H1 (cell line): Measurements from ENCODE around the gene LENG1. TPM values are rescaled to one million over a fixed set of nuclear protein-coding genes. Genes with fewer than 3 reads are reported as not detected.

Experiments
- CTCF ChIA-PET: fragments of 300-600 bp; sonication (Branson Sonifier 250); formaldehyde crosslinking; loops from one replicate; lab custom pipeline; 2021; ENCODE audit not compliant: partially characterized antibody; lab: Charles Lee
- POLR2A ChIA-PET: fragments of 300-600 bp; sonication (Branson Sonifier 250); formaldehyde crosslinking; loops from one replicate; lab custom pipeline; 2021; ENCODE audit warnings: inconsistent platforms; ENCODE audit not compliant: partially characterized antibody; lab: Charles Lee
- DNase-seq, 2 experiments: peaks; one replicate each; pipeline versions ENCODE4 v3.0.0 to v3.0.0-alpha.2; 2010 to 2022; ENCODE audit warnings: low spot score in 2 of 2, low read depth in 1 of 2, mixed read lengths in 1 of 2
- FAIRE-seq: peaks from 2 replicates; lab custom pipeline; 2011; peaks lifted over from hg19 to GRCh38; lab: Jason Lieb, UNC
- H2AFZ ChIP-seq: 2 replicates; pipeline ENCODE4 v1.8.1; 2012; ENCODE audit warnings: low read length, inconsistent platforms
- H2AK5ac ChIP-seq: 2 replicates; pipeline ENCODE4 v1.6.1; 2013; ENCODE audit warnings: low read depth, low read length
- H2BK120ac ChIP-seq: replicated peaks from 2 replicates; pipeline ENCODE3; 2013; ENCODE audit warnings: low read depth, low read length, inconsistent platforms
- H2BK12ac ChIP-seq: 2 replicates; pipeline ENCODE4 v1.6.1; 2013; ENCODE audit warnings: low read depth, low read length
- H2BK15ac ChIP-seq: 2 replicates; pipeline ENCODE4 v1.6.1; 2013; ENCODE audit warnings: low read length
- H2BK20ac ChIP-seq: 2 replicates; pipeline ENCODE4 v1.6.1; 2013; ENCODE audit warnings: low read length
- H2BK5ac ChIP-seq: 2 replicates; pipeline ENCODE4 v1.6.1; 2013; ENCODE audit warnings: low read depth, low read length
- H3K14ac ChIP-seq: 2 replicates; pipeline ENCODE4 v1.6.1; 2013; ENCODE audit warnings: inconsistent platforms; ENCODE audit not compliant: insufficient read length
- H3K18ac ChIP-seq: 2 replicates; pipeline ENCODE4 v1.6.1; 2013; ENCODE audit warnings: low read length; ENCODE audit errors: extremely low read depth
- H3K23ac ChIP-seq: 2 replicates; pipeline ENCODE4 v1.6.1; 2013; ENCODE audit warnings: inconsistent platforms; ENCODE audit not compliant: insufficient read length
- H3K23me2 ChIP-seq: 2 replicates; pipeline ENCODE4 v1.6.1; 2013; ENCODE audit warnings: low read depth, low read length
- H3K27ac ChIP-seq: 2 replicates; pipeline ENCODE4 v1.6.1; 2011; ENCODE audit warnings: low read depth, low read length, inconsistent platforms
- H3K27me3 ChIP-seq, 4 experiments: replicated peaks in 1 of 4; 1 replicate in 1 of 4; 2 replicates in 3 of 4; pipeline versions ENCODE4 v1.6.1 to v1.8.1; 2011 to 2013; ENCODE audit warnings: low read length in 3 of 4, mild to moderate bottlenecking in 3 of 4, inconsistent platforms in 2 of 4, mixed read lengths in 2 of 4, moderate library complexity in 1 of 4; ENCODE audit not compliant: control insufficient read depth in 3 of 4, insufficient read depth in 3 of 4; ENCODE audit errors: extremely low read depth in 1 of 4
- H3K36me3 ChIP-seq, 4 experiments: 2 replicates each; pipeline versions ENCODE4 v1.6.1 to v1.8.1; 2011 to 2013; ENCODE audit warnings: mild to moderate bottlenecking in 4 of 4, low read length in 3 of 4, moderate library complexity in 2 of 4, control low read depth in 1 of 4, inconsistent platforms in 1 of 4; ENCODE audit not compliant: insufficient read depth in 4 of 4, control insufficient read depth in 2 of 4
- H3K4ac ChIP-seq: replicated peaks from 2 replicates; pipeline ENCODE3; 2013; ENCODE audit warnings: low read length, low read depth, mixed read lengths, inconsistent platforms; ENCODE audit not compliant: insufficient read length
- H3K4me1 ChIP-seq, 4 experiments: replicated peaks in 1 of 4; 1 replicate in 1 of 4; 2 replicates in 3 of 4; pipeline versions ENCODE4 v1.6.1 to v1.8.1; 2011 to 2013; ENCODE audit warnings: low read length in 3 of 4, inconsistent platforms in 2 of 4, mixed read lengths in 1 of 4; ENCODE audit not compliant: insufficient read depth in 4 of 4, control insufficient read depth in 3 of 4
- H3K4me2 ChIP-seq, 2 experiments: 2 replicates each; pipeline versions ENCODE4 v1.6.1 to v1.8.1; 2011 to 2013; ENCODE audit warnings: low read depth in 2 of 2, low read length in 2 of 2, control low read depth in 1 of 2, inconsistent platforms in 1 of 2, mild to moderate bottlenecking in 1 of 2; ENCODE audit not compliant: insufficient read depth in 1 of 2
- H3K4me3 ChIP-seq, 4 experiments: fragments of 200-600, 300-600 bp in 1 of 4; sonication (generic), shearing (Covaris generic), sonication (Bioruptor Twin) in 1 of 4; 2 replicates each; pipeline versions ENCODE4 v1.5.1 to v1.8.1; 2011 to 2016; ENCODE audit warnings: low read length in 4 of 4, low read depth in 3 of 4, control low read depth in 2 of 4, inconsistent platforms in 2 of 4, mild to moderate bottlenecking in 2 of 4, mixed read lengths in 1 of 4, moderate library complexity in 1 of 4; ENCODE audit not compliant: insufficient read depth in 2 of 4; ENCODE audit errors: extremely low read depth in 1 of 4
- H3K56ac ChIP-seq: replicated peaks from 2 replicates; pipeline ENCODE3; 2013; ENCODE audit warnings: low read depth, mild to moderate bottlenecking, mixed read lengths, low read length, inconsistent platforms; ENCODE audit not compliant: insufficient read length
- H3K79me1 ChIP-seq: 2 replicates; pipeline ENCODE4 v1.6.1; 2013; ENCODE audit warnings: low read depth, low read length, control low read depth
- H3K79me2 ChIP-seq, 2 experiments: 2 replicates each; pipeline versions ENCODE4 v1.6.1 to v1.8.1; 2012 to 2013; ENCODE audit warnings: low read length in 2 of 2, mild to moderate bottlenecking in 2 of 2, inconsistent platforms in 1 of 2; ENCODE audit not compliant: insufficient read depth in 2 of 2, control insufficient read depth in 1 of 2
- H3K9ac ChIP-seq, 4 experiments: replicated peaks in 1 of 4; 1 replicate in 1 of 4; 2 replicates in 3 of 4; pipeline versions ENCODE4 v1.6.1 to v1.8.1; 2011 to 2013; ENCODE audit warnings: low read depth in 3 of 4, low read length in 3 of 4, control low read depth in 2 of 4, mild to moderate bottlenecking in 2 of 4, moderate library complexity in 2 of 4, inconsistent platforms in 1 of 4; ENCODE audit errors: extremely low read depth in 1 of 4
- H3K9me3 ChIP-seq, 2 experiments: 2 replicates each; pipeline versions ENCODE4 v1.6.1 to v1.8.1; 2012 to 2013; ENCODE audit warnings: mild to moderate bottlenecking in 2 of 2, moderate library complexity in 2 of 2, control low read depth in 1 of 2, inconsistent platforms in 1 of 2, low read depth in 1 of 2, low read length in 1 of 2, mixed read lengths in 1 of 2; ENCODE audit not compliant: insufficient read depth in 2 of 2
- H4K20me1 ChIP-seq, 2 experiments: replicated peaks in 1 of 2; 2 replicates each; pipeline versions ENCODE3 to v1.8.1; 2011 to 2013; ENCODE audit warnings: inconsistent platforms in 2 of 2, low read length in 2 of 2, mild to moderate bottlenecking in 1 of 2; ENCODE audit not compliant: insufficient read depth in 2 of 2, control insufficient read depth in 1 of 2
- H4K5ac ChIP-seq: 2 replicates; pipeline ENCODE4 v1.6.1; 2013; ENCODE audit warnings: low read length, low read depth, mixed read lengths, inconsistent platforms; ENCODE audit not compliant: insufficient read length
- H4K8ac ChIP-seq: 2 replicates; pipeline ENCODE4 v1.8.0; 2013; ENCODE audit warnings: mild to moderate bottlenecking, moderate library complexity, low read length, inconsistent platforms; ENCODE audit not compliant: insufficient read depth; ENCODE audit errors: extremely low read depth
- H4K91ac ChIP-seq: replicated peaks from 2 replicates; pipeline ENCODE3; 2013; ENCODE audit warnings: low read length, mixed read lengths, inconsistent platforms; ENCODE audit not compliant: insufficient read length
- BCL11A ChIP-seq, 2 experiments: IDR thresholded peaks; one replicate each; pipeline ENCODE4 v1.6.1; 2011; ENCODE audit warnings: low read depth in 2 of 2, low read length in 2 of 2, mild to moderate bottlenecking in 2 of 2
- JUND ChIP-seq: IDR thresholded peaks from 2 replicates; pipeline ENCODE4 v1.6.1; 2011; ENCODE audit warnings: mild to moderate bottlenecking, improper control_type of control experiment, low read length
- KDM5A ChIP-seq: fragments of 200-600 bp; IDR thresholded peaks from 2 replicates; pipeline ENCODE4 v1.7.1; 2012; ENCODE audit warnings: mild to moderate bottlenecking, low read length, inconsistent platforms, mixed read lengths
- TBP ChIP-seq: IDR thresholded peaks from 2 replicates; pipeline ENCODE4 v1.6.1; 2011; ENCODE audit warnings: low read depth, low read length, improper control_type of control experiment
- ZNF274 ChIP-seq: IDR thresholded peaks from 2 replicates; pipeline ENCODE4 v1.7.0; 2012; ENCODE audit warnings: low read length, borderline replicate concordance; ENCODE audit errors: extremely low read depth
- WGBS, 2 experiments: shearing (Covaris generic) in 1 of 2; methylation state at CpG; one replicate each; pipeline versions ENCODE4 v1.1.6 to v1.1.7; 2013 to 2015; ENCODE audit warnings: low lambda C conversion rate in 2 of 2, mixed read lengths in 2 of 2, inconsistent platforms in 1 of 2, low coverage in 1 of 2, missing lambda C conversion rate in 1 of 2; ENCODE audit not compliant: insufficient replicate concordance in 2 of 2, insufficient coverage in 1 of 2, insufficient read length in 1 of 2; ENCODE audit errors: extremely low coverage in 1 of 2, missing lambda C conversion rate in 1 of 2; 5-methylcytosine and 5-hydroxymethylcytosine counted together
- polyA plus RNA-seq, 7 experiments: library from polyadenylated mRNA; depleted of rRNA in 3 of 7; stranded (reverse) in 5 of 7; unstranded in 2 of 7; fragments of >200 nt in 5 of 7; fragments of 200-250 nt in 2 of 7; gene quantifications; 1 replicate in 5 of 7; 2 replicates in 1 of 7; 4 replicates in 1 of 7; pipeline versions ENCODE4 v1.2.1 to v1.2.3, GENCODE V29; 2011 to 2013; ENCODE audit warnings: missing spikeins in 2 of 7, mixed read lengths in 2 of 7
- total RNA-seq: library from RNA; stranded (reverse); fragmentation: NEBNext Ultra II Directional; extraction: Animal tissue kit (Norgen Biotek cat#: 25700); gene quantifications from 2 replicates; pipeline ENCODE4 v1.2.1, GENCODE V29; 2021

Gene LENG1
- total and polyA plus RNA-seq, 2 of the 8 experiments (the other 6 are each of a cell fraction or from before 2014, with no cell fraction given) = 1.2 to 4.4 TPM

DNA sequence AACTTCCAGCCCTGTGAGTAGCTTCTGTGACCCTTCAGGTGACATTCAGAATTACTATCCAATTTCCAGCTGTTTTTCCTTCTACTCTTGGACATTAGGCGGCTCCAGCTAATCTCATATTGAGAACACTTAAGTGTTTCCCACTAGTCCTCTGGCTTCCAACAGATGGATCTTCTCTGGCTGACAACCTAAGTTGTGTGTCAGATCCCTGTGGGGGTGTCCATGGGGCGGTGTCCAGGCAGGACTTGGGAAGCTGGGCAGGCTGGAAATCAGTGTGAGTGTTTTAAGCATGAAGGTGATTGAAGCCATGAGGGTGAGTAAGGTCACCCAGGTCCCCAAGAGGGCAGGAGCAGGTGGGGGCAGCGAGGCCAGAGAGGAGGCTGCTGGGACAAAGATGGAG lies 11.8 kb downstream of the LENG1 start:
- FAIRE-seq = no peak
- Histone ChIP-seq H3K56ac (no peak overlapping the region), H3K4me2 (no peak overlapping the region), H2BK15ac (no peak overlapping the region), H4K8ac (no peak overlapping the region), H2BK5ac (no peak overlapping the region), H3K27me3 (no peaks in the 10 kb centered on the region), H2BK12ac (no peak overlapping the region), H2BK20ac (no peak overlapping the region), H3K9me3 (no peaks in the 10 kb centered on the region), H3K23me2 (no peaks in the 10 kb centered on the region), H3K23ac (no peak overlapping the region), H3K4ac (no peak overlapping the region), H3K4me3 (no peak overlapping the region), H3K79me2 (peaks cover 0 to 3% of the 10 kb centered on the region in 2 experiments; a peak in 1 of 4 replicates), H4K91ac (no peak overlapping the region), H4K5ac (no peak overlapping the region), H3K9ac (no peak overlapping the region; a peak in 1 of 7 replicates), H3K4me1 (no peaks in the 10 kb centered on the region), H2BK120ac (no peak overlapping the region), H4K20me1 (peaks cover 20 to 39% of the 10 kb centered on the region in 2 experiments), H3K27ac (no peak overlapping the region), H3K18ac (no peak overlapping the region), H3K79me1 (peaks cover 3% of the 10 kb centered on the region; the same call in 1 of the 2 replicates), H3K36me3 (peaks cover 53 to 95% (median 85%) of the 10 kb centered on the region in 4 experiments), H2AK5ac (no peak overlapping the region), H3K14ac (no peak overlapping the region), H2AFZ (no peak overlapping the region)
- no peak for DNase-seq
- POLR2A ChIA-PET = interaction anchor here (0.8 to 14.8 kb wide), 6 partner anchors 9 to 55 kb away, joined by 3 to 348 read pairs (median 3); partner anchors contain the start of genes CNOT3 and LENG1
- TF ChIP-seq TBP (no peak), JUND (no peak), ZNF274 (no peak), KDM5A (no peak), BCL11A (IDR thresholded peaks at IDR 0.05; ENCODE audit: low read depth in 2 of 2, low read length in 2 of 2) (no peak)
- CTCF ChIA-PET = interaction anchor here (1.1 to 2.3 kb wide), 2 partner anchors 9 kb away, joined by 3 to 6 read pairs; no protein-coding TSS in a partner anchor
- WGBS, 2 experiments = 83% methylated on average over 3 of the region's 3 CpGs; no CpG with 5 or more reads in 1 of the 2 experiments
